GM12878 (cell line): Measurements from ENCODE around the gene FAM20B. TPM values are rescaled to one million over a fixed set of nuclear protein-coding genes. Genes with fewer than 3 reads are reported as not detected.

Experiments
- ATAC-seq: fragments of 200-7000 bp; cut with Tn5 transposase; 3 replicates; pipeline ENCODE4 v1.9.1; 2020; ENCODE audit warnings: mild to moderate bottlenecking, moderate library complexity
- BruUV-seq: library from RNA; stranded (reverse); fragments of 400-500 nt; replicated peaks from 2 replicates; lab custom pipeline; 2021; lab: Mats Ljungman, UMichigan
- CTCF ChIA-PET: fragments of 300-600 bp; sonication (Branson Sonifier 250); formaldehyde crosslinking; extraction: SDS; loops from one replicate; lab custom pipeline; 2021; ENCODE audit warnings: inconsistent platforms; lab: Yijun Ruan, JAX
- POLR2A ChIA-PET: fragments of 350-600 bp; formaldehyde crosslinking; extraction: SDS; loops from one replicate; lab custom pipeline; 2021; ENCODE audit warnings: inconsistent platforms; lab: Charles Lee
- RAD21 ChIA-PET: fragments of 300-600 bp; sonication (Branson Sonifier 250); formaldehyde crosslinking; loops from one replicate; lab custom pipeline; 2023; ENCODE audit warnings: antibody characterized with exemption; ENCODE audit not compliant: unreplicated experiment; lab: Charles Lee
- SMC1A ChIA-PET: fragments of 300-600 bp; sonication (Branson Sonifier 250); formaldehyde crosslinking; loops from one replicate; lab custom pipeline; 2023; ENCODE audit not compliant: unreplicated experiment, uncharacterized antibody; lab: Charles Lee
- DNase-seq: peaks from one replicate; pipeline ENCODE4 v3.0.0-alpha.2; 2011; ENCODE audit warnings: low read depth, low spot score
- FAIRE-seq: peaks from 3 replicates; lab custom pipeline; 2011; peaks lifted over from hg19 to GRCh38; lab: Jason Lieb, UNC
- H2AFZ ChIP-seq: 2 replicates; pipeline ENCODE4 v1.6.0; 2011; ENCODE audit warnings: low read depth, low read length, control low read depth; ENCODE audit not compliant: control insufficient read depth
- H3K27ac ChIP-seq: 2 replicates; pipeline ENCODE4 v1.5.1; 2011; ENCODE audit warnings: control low read depth; ENCODE audit not compliant: control insufficient read depth, insufficient read depth
- H3K27me3 ChIP-seq, 2 experiments: replicated peaks in 1 of 2; 2 replicates each; pipeline versions ENCODE4 v1.6.0 to v1.6.1; 2011; ENCODE audit warnings: low read length in 1 of 2; ENCODE audit not compliant: control insufficient read depth in 2 of 2, insufficient read depth in 2 of 2
- H3K36me3 ChIP-seq, 2 experiments: 2 replicates each; pipeline ENCODE4 v1.5.1; 2011; ENCODE audit warnings: low read length in 1 of 2; ENCODE audit not compliant: control insufficient read depth in 2 of 2, insufficient read depth in 2 of 2
- H3K4me1 ChIP-seq: 2 replicates; pipeline ENCODE4 v1.6.1; 2011; ENCODE audit warnings: mild to moderate bottlenecking, low read length, moderate library complexity, mixed read lengths; ENCODE audit not compliant: control insufficient read depth, insufficient read depth
- H3K4me2 ChIP-seq: 2 replicates; pipeline ENCODE4 v1.6.0; 2011; ENCODE audit warnings: control low read depth; ENCODE audit not compliant: control insufficient read depth, insufficient read depth
- H3K4me3 ChIP-seq: fragments of 200-600 bp; sonication (generic); 2 replicates; pipeline ENCODE4 v1.5.1; 2016
- H3K79me2 ChIP-seq: 2 replicates; pipeline ENCODE4 v1.6.0; 2011; ENCODE audit warnings: low read length; ENCODE audit not compliant: control insufficient read depth, insufficient read depth
- H3K9ac ChIP-seq: 2 replicates; pipeline ENCODE4 v1.8.0; 2011; ENCODE audit warnings: low read length, control low read depth, mixed read lengths; ENCODE audit not compliant: control insufficient read depth, insufficient read depth
- H3K9me3 ChIP-seq: replicated peaks from 3 replicates; pipeline ENCODE4 v1.5.1; 2011; ENCODE audit warnings: mild to moderate bottlenecking, low read length; ENCODE audit not compliant: control insufficient read depth, insufficient read depth
- H4K20me1 ChIP-seq: 2 replicates; pipeline ENCODE4 v1.6.0; 2011; ENCODE audit not compliant: control insufficient read depth, insufficient read depth
- BCLAF1 ChIP-seq: fragments of 450-650 bp; IDR thresholded peaks from 2 replicates; pipeline ENCODE4 v1.6.1; 2017; ENCODE audit warnings: antibody characterized with exemption, mild to moderate bottlenecking, moderate library complexity
- RAD21 ChIP-seq: IDR thresholded peaks from 2 replicates; pipeline ENCODE4 v1.6.1; 2011; ENCODE audit warnings: mild to moderate bottlenecking, low read depth, low read length, moderate library complexity; ENCODE audit not compliant: insufficient read depth
- WGBS: methylation state at CpG from one replicate; pipeline ENCODE4 v1.1.6; 2016; ENCODE audit warnings: low lambda C conversion rate; ENCODE audit not compliant: insufficient replicate concordance, insufficient coverage; ENCODE audit errors: missing lambda C conversion rate; 5-methylcytosine and 5-hydroxymethylcytosine counted together
- in situ Hi-C: fragments of 300-500 bp; cut with MboI; formaldehyde crosslinking; loops from 9 replicates; pipeline ENCODE4 v1.14.3; 2018; ENCODE audit warnings: mixed read lengths
- intact Hi-C: fragments of 100-400 bp; cut with micrococcal nuclease; formaldehyde crosslinking; loops from one replicate; pipeline ENCODE4 v1.14.2; 2022; ENCODE audit not compliant: unreplicated experiment
- polyA plus RNA-seq, 11 experiments: library from polyadenylated mRNA; depleted of rRNA in 4 of 11; unstranded in 6 of 11; stranded (reverse) in 5 of 11; fragments of >200 nt; fragmentation: Nextera tagmentation in 4 of 11; fragmentation: Illumina TruSeq in 1 of 11; extraction: Ambion mirVana in 4 of 11; extraction: Trizol in 1 of 11; gene quantifications; 1 replicate in 1 of 11; 2 replicates in 10 of 11; pipeline versions ENCODE4 v1.2.1 to v1.2.3, GENCODE V29; 2011 to 2016; ENCODE audit warnings: inconsistent platforms in 2 of 11, missing spikeins in 2 of 11, low read depth in 1 of 11
- total RNA-seq, 4 experiments: library from RNA; depleted of rRNA in 3 of 4; stranded (reverse); fragments of >200 nt in 3 of 4; fragmentation: Illumina TruSeq in 1 of 4; extraction: Trizol in 1 of 4; gene quantifications; 2 replicates each; pipeline versions ENCODE4 v1.2.1 to v1.2.3, GENCODE V29; 2013 to 2021
- TF ChIP-seq, protein P1 (sequence below): fragments of 450-650 bp; IDR thresholded peaks from 2 replicates; pipeline ENCODE4 v1.6.1; 2018; ENCODE audit warnings: borderline replicate concordance, mild to moderate bottlenecking; ENCODE audit not compliant: partially characterized antibody
- TF ChIP-seq, protein P2 (sequence below), 3 experiments: IDR thresholded peaks in 2 of 3; conservative IDR thresholded peaks in 1 of 3; 2 replicates each; pipeline ENCODE4 v1.5.1; 2011; ENCODE audit warnings: low read depth in 3 of 3, low read length in 3 of 3, mild to moderate bottlenecking in 3 of 3, control low read depth in 2 of 3, moderate library complexity in 2 of 3, inconsistent platforms in 1 of 3, mixed read lengths in 1 of 3; ENCODE audit not compliant: control insufficient read depth in 2 of 3, insufficient read depth in 1 of 3; ENCODE audit errors: extremely low read depth in 1 of 3

The FAM20B gene
- total and polyA plus RNA-seq, 10 of the 15 experiments (the other 5 are each of a cell fraction or from before 2014, with no cell fraction given): 2.4 to 25.6 (median 12.8) TPM

GRCh38 chr1:179105393-179105792 lies 79.7 kb downstream of the FAM20B start:
- CTCF ChIA-PET: interaction anchor here (0.7 to 3.0 kb wide), 15 partner anchors 10 to 266 kb away, joined by 3 to 13 read pairs (median 4); partner anchors contain the start of gene SOAT1
- peaks cover 0 to 3% of the 10 kb centered on the region in 2 experiments; a peak in 2 of 4 replicates for H3K36me3 ChIP-seq
- no peak overlapping the region for H3K4me2 ChIP-seq
- peak; percentile 63 for ATAC-seq
- no peak for TF ChIP-seq BCLAF1
- TF ChIP-seq, protein P1, sequence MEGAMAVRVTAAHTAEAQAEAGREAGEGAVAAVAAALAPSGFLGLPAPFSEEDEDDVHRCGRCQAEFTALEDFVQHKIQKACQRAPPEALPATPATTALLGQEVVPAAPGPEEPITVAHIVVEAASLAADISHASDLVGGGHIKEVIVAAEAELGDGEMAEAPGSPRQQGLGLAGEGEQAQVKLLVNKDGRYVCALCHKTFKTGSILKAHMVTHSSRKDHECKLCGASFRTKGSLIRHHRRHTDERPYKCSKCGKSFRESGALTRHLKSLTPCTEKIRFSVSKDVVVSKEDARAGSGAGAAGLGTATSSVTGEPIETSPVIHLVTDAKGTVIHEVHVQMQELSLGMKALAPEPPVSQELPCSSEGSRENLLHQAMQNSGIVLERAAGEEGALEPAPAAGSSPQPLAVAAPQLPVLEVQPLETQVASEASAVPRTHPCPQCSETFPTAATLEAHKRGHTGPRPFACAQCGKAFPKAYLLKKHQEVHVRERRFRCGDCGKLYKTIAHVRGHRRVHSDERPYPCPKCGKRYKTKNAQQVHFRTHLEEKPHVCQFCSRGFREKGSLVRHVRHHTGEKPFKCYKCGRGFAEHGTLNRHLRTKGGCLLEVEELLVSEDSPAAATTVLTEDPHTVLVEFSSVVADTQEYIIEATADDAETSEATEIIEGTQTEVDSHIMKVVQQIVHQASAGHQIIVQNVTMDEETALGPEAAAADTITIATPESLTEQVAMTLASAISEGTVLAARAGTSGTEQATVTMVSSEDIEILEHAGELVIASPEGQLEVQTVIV: no peak
- TF ChIP-seq, protein P2, sequence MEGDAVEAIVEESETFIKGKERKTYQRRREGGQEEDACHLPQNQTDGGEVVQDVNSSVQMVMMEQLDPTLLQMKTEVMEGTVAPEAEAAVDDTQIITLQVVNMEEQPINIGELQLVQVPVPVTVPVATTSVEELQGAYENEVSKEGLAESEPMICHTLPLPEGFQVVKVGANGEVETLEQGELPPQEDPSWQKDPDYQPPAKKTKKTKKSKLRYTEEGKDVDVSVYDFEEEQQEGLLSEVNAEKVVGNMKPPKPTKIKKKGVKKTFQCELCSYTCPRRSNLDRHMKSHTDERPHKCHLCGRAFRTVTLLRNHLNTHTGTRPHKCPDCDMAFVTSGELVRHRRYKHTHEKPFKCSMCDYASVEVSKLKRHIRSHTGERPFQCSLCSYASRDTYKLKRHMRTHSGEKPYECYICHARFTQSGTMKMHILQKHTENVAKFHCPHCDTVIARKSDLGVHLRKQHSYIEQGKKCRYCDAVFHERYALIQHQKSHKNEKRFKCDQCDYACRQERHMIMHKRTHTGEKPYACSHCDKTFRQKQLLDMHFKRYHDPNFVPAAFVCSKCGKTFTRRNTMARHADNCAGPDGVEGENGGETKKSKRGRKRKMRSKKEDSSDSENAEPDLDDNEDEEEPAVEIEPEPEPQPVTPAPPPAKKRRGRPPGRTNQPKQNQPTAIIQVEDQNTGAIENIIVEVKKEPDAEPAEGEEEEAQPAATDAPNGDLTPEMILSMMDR (IDR thresholded peaks at IDR 0.05 in 2 of 3, conservative IDR thresholded peaks at IDR 0.05 in 1 of 3; ENCODE audit: control insufficient read depth in 2 of 3, extremely low read depth in 1 of 3, insufficient read depth in 1 of 3, low read depth in 3 of 3, low read length in 3 of 3): peak; percentile 19 to 32 (median 26); a peak in 4 of 6 replicates
- TF ChIP-seq RAD21: 0 out of 2 replicates have a peak, but pooled peaks have one; percentile 15
- TF ChIP-seq, all 136 proteins: peak for 2
- POLR2A ChIA-PET: no interaction called here
- in situ Hi-C loops (no loop called here), intact Hi-C loops (no loop called here)
- Histone ChIP-seq H3K9ac (no peak overlapping the region), H3K4me3 (no peak overlapping the region), H3K79me2 (no peaks in the 10 kb centered on the region), H3K27me3 (no peaks in the 10 kb centered on the region), H4K20me1 (no peaks in the 10 kb centered on the region), H3K27ac (no peak overlapping the region), H3K9me3 (no peaks in the 10 kb centered on the region), H2AFZ (no peak overlapping the region), H3K4me1 (no peaks in the 10 kb centered on the region)
- no TSS peak for BruUV-seq
- no peak for DNase-seq
- SMC1A ChIA-PET: interaction anchor here (0.8 to 1.9 kb wide), 7 partner anchors 9 to 260 kb away, joined by 3 to 10 read pairs (median 4); partner anchors contain the start of gene AXDND1
- peak; percentile 23 for FAIRE-seq
- RAD21 ChIA-PET: interaction anchor here (1.7 kb wide), 1 partner anchor 23 kb away, joined by 6 read pairs; no protein-coding TSS in a partner anchor
- WGBS: 48% methylated on average over 7 of the region's 7 CpGs
